ENCODE measurements around the gene DLK1. TPM values are rescaled to one million over a fixed set of nuclear protein-coding genes. Genes with fewer than 3 reads are reported as not detected.

DLK1 gene
- not detected in 2 replicates for total RNA-seq

DNA sequence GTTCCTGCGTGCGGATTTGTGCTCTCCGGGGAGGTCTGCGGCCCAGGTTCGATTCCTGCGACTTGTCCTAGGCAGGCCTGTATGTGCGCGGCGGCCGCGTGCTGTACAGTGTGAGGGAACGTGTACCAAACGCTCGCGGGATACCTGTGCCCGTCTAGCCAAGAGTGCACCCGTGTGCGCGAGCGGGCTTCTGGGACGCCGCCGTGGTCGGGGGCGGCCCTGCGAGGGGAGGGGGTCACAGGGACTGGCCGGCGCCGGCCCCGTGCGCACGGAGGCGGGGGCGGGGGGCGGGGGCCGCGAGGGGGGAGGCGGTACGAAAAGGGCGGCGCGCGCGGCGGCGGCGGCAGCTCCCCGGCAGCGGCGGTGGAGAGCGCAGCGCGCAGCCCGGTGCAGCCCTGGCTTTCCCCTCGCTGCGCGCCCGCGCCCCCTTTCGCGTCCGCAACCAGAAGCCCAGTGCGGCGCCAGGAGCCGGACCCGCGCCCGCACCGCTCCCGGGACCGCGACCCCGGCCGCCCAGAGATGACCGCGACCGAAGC, at the start of gene DLK1:
Gene DLK1, plus strand, starts transcription at position 343 of the 536 bp plus-strand sequence. Its CDS starts 177 bp downstream, at position 520.
- TF ChIP-seq, protein P1, sequence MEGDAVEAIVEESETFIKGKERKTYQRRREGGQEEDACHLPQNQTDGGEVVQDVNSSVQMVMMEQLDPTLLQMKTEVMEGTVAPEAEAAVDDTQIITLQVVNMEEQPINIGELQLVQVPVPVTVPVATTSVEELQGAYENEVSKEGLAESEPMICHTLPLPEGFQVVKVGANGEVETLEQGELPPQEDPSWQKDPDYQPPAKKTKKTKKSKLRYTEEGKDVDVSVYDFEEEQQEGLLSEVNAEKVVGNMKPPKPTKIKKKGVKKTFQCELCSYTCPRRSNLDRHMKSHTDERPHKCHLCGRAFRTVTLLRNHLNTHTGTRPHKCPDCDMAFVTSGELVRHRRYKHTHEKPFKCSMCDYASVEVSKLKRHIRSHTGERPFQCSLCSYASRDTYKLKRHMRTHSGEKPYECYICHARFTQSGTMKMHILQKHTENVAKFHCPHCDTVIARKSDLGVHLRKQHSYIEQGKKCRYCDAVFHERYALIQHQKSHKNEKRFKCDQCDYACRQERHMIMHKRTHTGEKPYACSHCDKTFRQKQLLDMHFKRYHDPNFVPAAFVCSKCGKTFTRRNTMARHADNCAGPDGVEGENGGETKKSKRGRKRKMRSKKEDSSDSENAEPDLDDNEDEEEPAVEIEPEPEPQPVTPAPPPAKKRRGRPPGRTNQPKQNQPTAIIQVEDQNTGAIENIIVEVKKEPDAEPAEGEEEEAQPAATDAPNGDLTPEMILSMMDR (IDR thresholded peaks at IDR 0.05; ENCODE audit: insufficient read depth, low read length, poor library complexity, severe bottlenecking) = no peak
- H3K4me3 ChIP-seq (ENCODE audit: low read depth, low read length) = no peak within 1 kb of the TSS
- no peaks in the 10 kb centered on the region for H3K36me3 ChIP-seq (ENCODE audit: control insufficient read depth, insufficient read depth, low read length)
- DNase-seq (ENCODE audit: low read depth) = no peak
- H3K27me3 ChIP-seq (ENCODE audit: control insufficient read depth, insufficient read depth, low read length) = peaks cover 84% of the 10 kb centered on the region

DNA sequence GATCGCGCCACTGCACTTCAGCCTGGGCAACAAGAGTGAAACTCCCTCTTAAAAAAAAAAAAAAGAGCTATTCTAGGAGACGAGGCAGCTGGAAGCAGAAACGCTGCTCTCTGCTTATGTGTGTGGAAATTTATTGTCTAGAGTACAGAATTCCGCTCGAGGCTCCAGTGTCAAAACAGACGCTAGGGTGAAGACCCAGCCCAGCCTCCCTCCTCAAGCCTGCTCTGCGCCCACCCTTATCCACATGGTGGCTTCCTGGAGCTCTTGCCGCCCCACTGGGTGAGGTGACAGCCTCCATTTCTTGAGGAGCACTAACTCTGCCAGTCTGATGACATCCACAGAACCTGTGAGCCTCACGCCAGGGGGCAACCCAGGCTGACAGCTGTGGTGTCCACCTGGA, 49.5 kb upstream of the DLK1 start:
- no peak overlapping the region for H3K4me3 ChIP-seq (ENCODE audit: low read depth, low read length)
- TF ChIP-seq, protein P1 (IDR thresholded peaks at IDR 0.05; ENCODE audit: insufficient read depth, low read length, poor library complexity, severe bottlenecking) = no peak
- peaks cover 38% of the 10 kb centered on the region for H3K27me3 ChIP-seq (ENCODE audit: control insufficient read depth, insufficient read depth, low read length)
- DNase-seq (ENCODE audit: low read depth) = no peak
- no peaks in the 10 kb centered on the region for H3K36me3 ChIP-seq (ENCODE audit: control insufficient read depth, insufficient read depth, low read length)

DNA sequence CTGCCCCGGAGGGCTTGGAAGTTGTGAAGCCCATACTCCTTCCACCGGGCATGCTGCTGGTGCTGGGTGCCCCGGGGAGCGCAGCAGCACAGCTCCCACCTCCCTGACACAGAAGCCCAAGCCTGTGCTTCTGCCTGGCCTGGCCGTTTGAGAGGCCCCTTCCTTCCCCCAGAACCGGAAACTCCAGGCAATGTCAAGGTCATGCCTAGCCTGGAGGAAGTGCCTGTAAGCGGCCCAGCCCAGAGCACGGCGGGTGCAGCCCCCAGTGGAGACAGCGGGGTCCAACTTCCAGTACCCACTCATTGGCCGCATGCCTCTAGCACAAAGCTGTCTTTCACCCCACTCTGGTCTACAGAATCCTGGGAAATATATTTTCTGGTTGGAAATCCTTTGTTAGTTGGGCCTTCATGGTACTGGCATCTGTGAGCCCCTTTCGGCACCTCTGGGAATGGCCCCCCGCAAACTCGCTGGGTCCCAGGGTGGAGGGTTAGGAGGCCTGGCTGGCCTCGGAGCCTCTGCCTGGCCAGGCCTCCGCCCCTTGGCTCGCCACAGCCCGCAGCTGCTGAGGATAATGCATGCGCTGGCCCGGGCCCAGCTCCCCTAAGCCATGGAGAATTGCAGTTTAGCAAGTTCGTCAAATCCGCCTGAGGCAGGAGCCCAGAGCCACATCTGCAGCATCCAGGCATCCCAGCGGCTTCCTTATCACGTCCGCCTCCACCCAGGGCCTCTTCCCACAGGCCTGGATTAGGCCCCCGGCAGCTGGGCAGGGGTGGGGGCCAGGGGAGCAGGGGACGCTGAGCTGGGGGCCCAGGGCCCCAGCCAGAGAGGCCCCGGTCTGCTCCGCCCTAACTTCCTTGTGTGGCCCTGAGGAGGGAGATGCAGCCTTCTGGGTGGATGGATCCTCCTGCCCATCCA, 48.9 kb upstream of the DLK1 start:
- Histone ChIP-seq H3K4me3 (ENCODE audit: low read depth, low read length) (no peak overlapping the region), H3K36me3 (ENCODE audit: control insufficient read depth, insufficient read depth, low read length) (no peaks in the 10 kb centered on the region), H3K27me3 (ENCODE audit: control insufficient read depth, insufficient read depth, low read length) (peaks cover 34% of the 10 kb centered on the region)
- no peak for DNase-seq (ENCODE audit: low read depth)
- TF ChIP-seq, protein P1 (IDR thresholded peaks at IDR 0.05; ENCODE audit: insufficient read depth, low read length, poor library complexity, severe bottlenecking) = no peak

DNA sequence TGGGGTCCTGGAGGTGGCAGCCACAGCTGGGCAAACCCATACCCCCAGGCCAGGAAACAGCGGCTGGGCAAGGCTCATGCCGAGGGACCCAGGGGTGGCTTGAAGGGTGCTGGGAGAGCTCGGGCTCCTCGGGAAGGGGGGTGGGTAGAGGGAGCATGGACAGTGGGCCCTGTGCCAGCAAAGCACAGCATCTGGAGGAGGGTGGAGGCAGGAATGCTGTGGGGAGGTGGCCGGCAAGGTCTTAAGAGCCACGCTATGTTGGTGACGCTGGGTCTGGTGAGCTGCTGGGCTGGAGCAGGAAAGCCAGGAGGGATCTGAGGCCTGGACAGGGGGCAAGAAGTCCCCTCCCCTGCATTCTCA, 48.2 kb upstream of the DLK1 start:
- H3K4me3 ChIP-seq (ENCODE audit: low read depth, low read length) = no peak overlapping the region
- TF ChIP-seq, protein P1 (IDR thresholded peaks at IDR 0.05; ENCODE audit: insufficient read depth, low read length, poor library complexity, severe bottlenecking) = no peak
- no peaks in the 10 kb centered on the region for H3K36me3 ChIP-seq (ENCODE audit: control insufficient read depth, insufficient read depth, low read length)
- H3K27me3 ChIP-seq (ENCODE audit: control insufficient read depth, insufficient read depth, low read length) = peaks cover 27% of the 10 kb centered on the region
- DNase-seq (ENCODE audit: low read depth) = no peak

DNA sequence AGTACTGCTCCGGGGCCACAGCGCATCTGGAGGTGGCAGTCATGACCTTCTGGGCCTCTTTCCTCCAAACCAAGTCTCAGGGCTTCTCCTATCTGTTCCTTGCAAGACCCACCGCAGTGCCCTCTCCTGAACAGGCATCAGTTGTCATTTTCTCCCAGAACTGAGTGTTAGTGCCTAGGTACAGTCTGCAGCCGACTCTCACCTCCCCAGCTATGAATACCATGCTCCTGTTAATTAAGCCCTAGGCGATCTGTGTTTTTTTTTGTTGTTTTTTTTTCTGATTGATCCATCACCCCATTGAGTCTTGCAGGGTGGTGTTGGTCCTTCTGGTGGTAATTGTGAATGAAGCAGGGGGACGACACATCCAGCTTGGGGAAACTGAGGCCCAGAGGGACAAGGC, 47.5 kb upstream of the DLK1 start:
- H3K36me3 ChIP-seq (ENCODE audit: control insufficient read depth, insufficient read depth, low read length) = no peaks in the 10 kb centered on the region
- TF ChIP-seq, protein P1 (IDR thresholded peaks at IDR 0.05; ENCODE audit: insufficient read depth, low read length, poor library complexity, severe bottlenecking) = no peak
- no peak overlapping the region for H3K4me3 ChIP-seq (ENCODE audit: low read depth, low read length)
- peaks cover 23% of the 10 kb centered on the region for H3K27me3 ChIP-seq (ENCODE audit: control insufficient read depth, insufficient read depth, low read length)
- DNase-seq (ENCODE audit: low read depth) = no peak

Data from kidney epithelial cell (primary cell).